Breast epithelium (tissue), 4 donors: ENCODE results near the gene DNAH10. TPM values are rescaled to one million over a fixed set of nuclear protein-coding genes. Genes with fewer than 3 reads are reported as not detected.

Source experiments
- DNase-seq, 2 donors: peaks; one replicate each; pipeline ENCODE4 v3.0.0-alpha.2; 2019; ENCODE audit warnings: low spot score in 2 of 2
- H3K27ac ChIP-seq, 2 donors: fragments of 200-600 bp; sonication (generic) in 1 of 2; one replicate each; pipeline ENCODE4 v1.5.1; 2016 to 2019; ENCODE audit warnings: mild to moderate bottlenecking in 1 of 2
- H3K27me3 ChIP-seq, 2 donors: fragments of 200-600 bp; sonication (generic) in 1 of 2; one replicate each; pipeline versions ENCODE4 v1.5.1 to v1.6.0; 2017 to 2019; ENCODE audit warnings: control low read depth in 1 of 2, mild to moderate bottlenecking in 1 of 2
- H3K36me3 ChIP-seq: fragments of 200-600 bp; one replicate; pipeline ENCODE4 v1.5.1; 2019
- H3K4me1 ChIP-seq, 2 donors: fragments of 200-600 bp; sonication (generic); one replicate each; pipeline ENCODE4 v1.5.1; 2016 to 2019; ENCODE audit warnings: control low read depth in 1 of 2
- H3K4me3 ChIP-seq, 3 donors: fragments of 200-600 bp; sonication (generic); 1 replicate in 2 of 3; 2 replicates in 1 of 3; pipeline ENCODE4 v1.5.1; 2016 to 2019; ENCODE audit warnings: mild to moderate bottlenecking in 3 of 3, moderate library complexity in 2 of 3
- H3K9me3 ChIP-seq, 2 donors: fragments of 200-600 bp; sonication (generic) in 1 of 2; one replicate each; pipeline ENCODE4 v1.5.1; 2016 to 2019; ENCODE audit warnings: control low read depth in 1 of 2
- CTCF ChIP-seq, 3 donors: fragments of 450-650 bp; IDR thresholded peaks; one replicate each; pipeline ENCODE4 v1.5.1; 2016 to 2017; ENCODE audit warnings: antibody characterized with exemption in 3 of 3, mild to moderate bottlenecking in 3 of 3, moderate library complexity in 3 of 3
- POLR2A ChIP-seq: fragments of 450-650 bp; IDR thresholded peaks from one replicate; pipeline ENCODE4 v1.6.1; 2016; ENCODE audit warnings: antibody characterized with exemption, mild to moderate bottlenecking, moderate library complexity
- POLR2AphosphoS5 ChIP-seq, 3 donors: sonication (generic); formaldehyde crosslinking; IDR thresholded peaks; one replicate each; pipeline ENCODE4 v1.6.1; 2017; ENCODE audit warnings: antibody characterized with exemption in 3 of 3
- intact Hi-C: fragments of 100-400 bp; cut with DNase I; formaldehyde crosslinking; loops from one replicate; pipeline ENCODE4 v1.15.1; 2023; ENCODE audit warnings: low total_unique reads
- total RNA-seq, 3 donors: library from RNA; depleted of rRNA; stranded (reverse); fragments of >200 nt; gene quantifications; one replicate each; pipeline ENCODE4 v1.1.0, GENCODE V29; 2016

DNAH10 gene
- total RNA-seq, 3 donors from 2014 or later, result under 0.01 to 0.44 (median 0.33) TPM

DNA sequence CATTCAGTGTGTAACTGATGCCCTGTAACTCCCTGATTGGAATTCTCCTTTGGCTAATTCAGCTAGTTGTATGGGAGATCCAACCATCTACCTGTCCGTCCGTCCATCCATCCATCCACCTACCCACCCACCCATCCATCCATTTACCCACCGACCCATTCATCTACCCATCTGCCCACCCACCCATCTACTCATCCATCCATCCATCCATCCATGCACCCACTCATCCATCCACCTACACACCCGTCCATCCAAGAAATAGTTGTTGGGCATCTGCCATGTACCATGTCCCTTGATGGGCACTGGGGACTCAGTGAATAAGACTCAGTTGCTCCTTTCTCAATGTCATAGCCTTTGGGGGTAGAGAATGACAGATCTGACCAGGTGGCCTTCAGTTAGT lies 162.4 kb downstream of the DNAH10 start:
- intact Hi-C loops, result no loop called here
- Histone ChIP-seq H3K4me1 (no peaks in the 10 kb centered on the region), H3K9me3 (no peaks in the 10 kb centered on the region), H3K4me3 (no peak overlapping the region), H3K27me3 (no peaks in the 10 kb centered on the region), H3K27ac (no peak overlapping the region), H3K36me3 (no peaks in the 10 kb centered on the region)
- no peak for TF ChIP-seq POLR2AphosphoS5 (IDR thresholded peaks at IDR 0.05)
- no peak for TF ChIP-seq POLR2A
- TF ChIP-seq CTCF (IDR thresholded peaks at IDR 0.05), result no peak
- no peak for DNase-seq

DNA sequence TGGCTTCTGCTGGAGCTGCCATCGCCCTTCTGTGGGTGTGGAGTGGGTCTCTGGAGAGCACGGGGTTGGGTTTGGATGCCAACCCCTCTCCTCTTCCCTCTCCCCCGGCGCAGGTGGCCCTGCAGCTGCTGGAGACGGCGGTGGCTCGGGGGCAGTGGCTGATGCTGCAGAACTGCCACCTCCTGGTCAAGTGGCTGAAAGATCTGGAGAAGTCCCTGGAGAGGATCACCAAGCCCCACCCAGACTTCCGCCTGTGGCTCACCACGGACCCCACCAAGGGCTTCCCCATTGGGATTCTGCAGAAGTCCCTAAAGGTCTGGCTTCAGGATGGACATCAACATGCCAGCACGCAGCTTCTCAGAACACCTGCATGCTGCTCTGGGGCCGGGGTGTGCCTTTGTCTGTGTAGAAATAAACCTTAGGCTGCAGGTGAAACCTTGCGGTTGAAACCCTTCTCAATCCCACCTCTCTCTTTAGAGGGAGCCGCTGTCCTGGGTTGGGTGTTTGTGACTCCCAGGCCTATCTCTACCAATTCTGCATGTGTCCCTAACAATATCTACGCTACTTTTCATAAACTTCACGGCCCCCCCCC lies 166.3 kb downstream of the DNAH10 start:
- no peak overlapping the region for H3K27ac ChIP-seq
- H3K36me3 ChIP-seq, result no peaks in the 10 kb centered on the region
- intact Hi-C loops, result no loop called here
- no peak overlapping the region for H3K4me3 ChIP-seq
- no peak for DNase-seq
- no peak for TF ChIP-seq POLR2AphosphoS5 (IDR thresholded peaks at IDR 0.05)
- no peak for TF ChIP-seq CTCF (IDR thresholded peaks at IDR 0.05)
- no peak for TF ChIP-seq POLR2A
- no peaks in the 10 kb centered on the region for H3K9me3 ChIP-seq
- no peaks in the 10 kb centered on the region for H3K4me1 ChIP-seq
- H3K27me3 ChIP-seq, result no peaks in the 10 kb centered on the region

DNA sequence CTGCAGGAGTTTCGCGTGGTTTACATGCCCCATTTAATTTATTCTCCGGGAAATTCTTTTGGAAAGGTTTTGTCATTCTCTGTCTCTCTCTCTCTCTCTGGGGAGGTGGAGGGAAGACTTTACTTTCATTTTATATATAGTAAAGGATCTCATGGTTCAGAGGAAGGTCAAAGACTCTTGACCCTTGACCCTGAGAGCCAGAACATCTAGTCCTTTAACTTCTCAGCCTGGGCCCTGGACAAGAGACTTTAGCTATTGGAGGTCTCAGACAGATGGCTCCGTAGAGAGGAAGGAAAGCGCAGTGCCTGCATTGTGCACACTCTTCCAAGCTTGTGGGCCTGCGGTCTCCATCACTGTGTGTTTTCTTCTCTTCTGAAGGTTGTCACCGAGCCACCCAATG lies 166.8 kb downstream of the DNAH10 start:
- H3K4me3 ChIP-seq, result no peak overlapping the region
- H3K27ac ChIP-seq, result no peak overlapping the region
- H3K9me3 ChIP-seq, result no peaks in the 10 kb centered on the region
- no peaks in the 10 kb centered on the region for H3K4me1 ChIP-seq
- DNase-seq, result no peak
- intact Hi-C loops, result no loop called here
- H3K36me3 ChIP-seq, result no peaks in the 10 kb centered on the region
- H3K27me3 ChIP-seq, result no peaks in the 10 kb centered on the region
- TF ChIP-seq POLR2AphosphoS5 (IDR thresholded peaks at IDR 0.05) (no peak), POLR2A (no peak), CTCF (IDR thresholded peaks at IDR 0.05) (no peak)

GRCh38 chr12:123929946-123930583 lies 168.0 kb downstream of the DNAH10 start:
- no peak overlapping the region for H3K27ac ChIP-seq
- no peaks in the 10 kb centered on the region for H3K27me3 ChIP-seq
- H3K36me3 ChIP-seq, result no peaks in the 10 kb centered on the region
- no peaks in the 10 kb centered on the region for H3K9me3 ChIP-seq
- no peaks in the 10 kb centered on the region for H3K4me1 ChIP-seq
- intact Hi-C loops, result no loop called here
- DNase-seq, result no peak
- H3K4me3 ChIP-seq, result no peak overlapping the region
- TF ChIP-seq POLR2A (no peak), CTCF (IDR thresholded peaks at IDR 0.05) (no peak), POLR2AphosphoS5 (IDR thresholded peaks at IDR 0.05) (no peak)

DNA sequence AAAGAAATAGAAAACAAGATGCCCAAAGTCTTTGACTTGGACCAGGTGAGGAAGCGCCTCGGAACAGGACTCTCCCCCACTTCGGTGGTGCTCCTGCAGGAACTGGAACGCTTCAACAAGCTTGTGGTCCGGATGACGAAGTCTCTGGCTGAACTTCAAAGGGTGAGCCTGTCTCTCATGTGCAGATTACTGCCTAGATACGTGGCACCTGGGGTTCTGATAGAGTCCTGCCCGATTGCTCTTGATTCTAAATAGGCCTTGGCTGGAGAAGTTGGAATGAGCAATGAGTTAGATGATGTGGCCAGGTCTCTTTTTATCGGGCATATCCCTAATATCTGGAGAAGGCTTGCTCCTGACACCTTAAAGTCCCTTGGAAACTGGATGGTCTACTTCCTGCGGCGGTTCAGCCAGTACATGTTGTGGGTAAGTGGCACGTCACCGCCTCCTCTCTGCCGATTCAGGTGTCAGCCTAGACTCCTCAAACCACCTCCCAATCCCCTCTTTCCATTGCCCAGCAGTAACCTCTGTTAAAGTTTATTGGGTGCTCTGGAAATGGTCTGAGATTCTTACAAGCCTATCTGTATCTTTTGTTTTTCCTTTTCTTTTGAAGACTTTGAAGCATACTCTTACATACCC lies 169.7 kb downstream of the DNAH10 start:
- H3K4me3 ChIP-seq, result no peak overlapping the region
- no peak overlapping the region for H3K27ac ChIP-seq
- H3K36me3 ChIP-seq, result no peaks in the 10 kb centered on the region
- intact Hi-C loops, result no loop called here
- DNase-seq, result no peak
- TF ChIP-seq POLR2A, result no peak
- no peak for TF ChIP-seq CTCF (IDR thresholded peaks at IDR 0.05)
- TF ChIP-seq POLR2AphosphoS5 (IDR thresholded peaks at IDR 0.05), result no peak
- no peaks in the 10 kb centered on the region for H3K27me3 ChIP-seq
- H3K9me3 ChIP-seq, result no peaks in the 10 kb centered on the region
- H3K4me1 ChIP-seq, result no peaks in the 10 kb centered on the region
